ENCODE measurements around the gene CORO6. TPM values are rescaled to one million over a fixed set of nuclear protein-coding genes. Genes with fewer than 3 reads are reported as not detected.

Gene CORO6
- total RNA-seq, 1 donor from 2014 or later, result 22.0 TPM

- Histone ChIP-seq H3K4me1 (peaks cover 24 to 42% of the 10 kb centered on the region in 2 donors), H3K27ac (no peak overlapping the region), H3K9me3 (no peaks in the 10 kb centered on the region), H3K36me3 (peaks cover under 1 to 7% of the 10 kb centered on the region in 2 donors), H3K4me3 (peak overlapping the region in 1 of 2 donors; percentile 97), H3K27me3 (no peaks in the 10 kb centered on the region)
- no peak for TF ChIP-seq CTCF (IDR thresholded peaks at IDR 0.05)
- DNase-seq (ENCODE audit: low spot score in 2 of 2), result no peak
- intact Hi-C loops (cut with DNase I), result no loop called here
Observed at GRCh38 chr17:29586676-29587469, 35.8 kb downstream of the CORO6 start.

DNA sequence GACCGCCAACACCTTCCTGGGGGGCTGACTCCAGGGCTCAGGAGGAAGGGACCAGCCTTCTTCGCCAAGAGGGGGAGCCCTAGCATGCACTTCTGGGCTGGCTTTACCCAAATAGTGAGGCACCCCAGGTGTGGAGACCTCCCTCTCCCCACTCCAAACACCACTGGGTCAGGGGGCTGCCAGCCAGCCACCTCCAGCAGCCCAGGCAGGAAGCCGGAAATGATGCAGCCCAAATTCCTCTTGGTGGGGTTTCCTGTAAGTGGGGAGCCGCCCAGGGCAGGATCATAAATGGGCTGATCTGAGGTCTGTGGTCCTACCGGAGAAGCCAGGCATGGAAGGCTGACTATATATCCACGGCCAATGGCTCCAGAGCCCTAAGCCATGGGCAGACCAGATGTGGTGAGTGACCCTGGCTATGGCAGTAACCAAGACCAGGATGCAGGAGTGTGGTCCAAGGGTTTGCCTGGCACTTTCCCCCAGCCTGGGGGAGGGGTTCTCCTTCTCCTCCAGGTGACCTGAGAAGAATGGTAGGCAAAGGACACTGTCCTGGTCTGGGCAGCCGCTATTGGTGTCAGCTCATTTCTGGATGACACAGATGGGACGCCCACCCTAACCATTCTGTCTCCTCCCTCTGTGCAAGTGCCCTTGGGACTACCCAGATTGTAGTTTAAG, 37.5 kb downstream of the CORO6 start:
- no peaks in the 10 kb centered on the region for H3K9me3 ChIP-seq
- intact Hi-C loops (cut with DNase I), result no loop called here
- H3K4me1 ChIP-seq, result peaks cover 13 to 26% of the 10 kb centered on the region in 2 donors
- no peak for DNase-seq (ENCODE audit: low spot score in 2 of 2)
- H3K4me3 ChIP-seq, result no peak overlapping the region
- TF ChIP-seq CTCF (IDR thresholded peaks at IDR 0.05), result no peak
- peaks cover 12 to 18% of the 10 kb centered on the region in 2 donors for H3K36me3 ChIP-seq
- H3K27ac ChIP-seq, result peak overlapping the region in 1 of 2 donors; percentile 61
- no peaks in the 10 kb centered on the region for H3K27me3 ChIP-seq

DNA sequence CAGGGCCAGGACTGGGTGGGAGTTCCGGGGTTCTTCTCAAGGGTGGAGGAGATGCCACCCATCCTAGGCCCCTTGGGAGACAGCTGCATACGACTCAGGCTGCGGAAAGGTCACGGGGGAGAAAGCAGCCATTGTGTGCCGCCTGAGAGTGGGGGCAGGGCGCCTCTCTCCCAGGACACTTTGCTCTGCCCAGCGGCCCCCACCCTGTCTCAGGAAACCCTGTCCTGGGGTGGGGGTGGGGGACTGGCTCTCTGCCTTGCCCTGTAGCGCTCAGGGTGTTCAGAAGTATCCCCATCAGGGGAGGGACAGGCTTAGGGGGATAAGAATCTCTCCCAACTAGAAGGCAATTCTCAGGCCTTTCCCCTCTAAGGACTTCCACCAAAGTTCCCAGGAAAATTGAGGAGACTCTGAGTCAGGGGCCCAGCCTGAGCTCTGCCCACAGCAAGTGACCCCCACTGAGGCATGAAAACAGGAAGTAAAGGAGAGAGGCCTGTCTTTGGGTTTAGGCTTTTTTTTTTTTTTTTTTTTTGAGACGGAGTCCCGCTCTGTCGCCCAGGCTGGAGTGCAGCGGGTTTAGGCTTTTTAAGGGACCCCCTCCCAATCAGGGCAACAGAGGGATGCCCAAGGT, 38.1 kb downstream of the CORO6 start:
- Histone ChIP-seq H3K27me3 (no peaks in the 10 kb centered on the region), H3K9me3 (no peaks in the 10 kb centered on the region), H3K4me1 (peaks cover 7 to 20% of the 10 kb centered on the region in 2 donors), H3K27ac (peak overlapping the region in 1 of 2 donors; percentile 61), H3K4me3 (no peak overlapping the region), H3K36me3 (peaks cover 13 to 23% of the 10 kb centered on the region in 2 donors)
- intact Hi-C loops (cut with DNase I), result no loop called here
- TF ChIP-seq CTCF (IDR thresholded peaks at IDR 0.05), result no peak
- no peak for DNase-seq (ENCODE audit: low spot score in 2 of 2)

GRCh38 chr17:29583324-29584248, 39.1 kb downstream of the CORO6 start:
- Histone ChIP-seq H3K9me3 (no peaks in the 10 kb centered on the region), H3K4me3 (no peak overlapping the region), H3K27me3 (no peaks in the 10 kb centered on the region), H3K36me3 (peaks cover 15 to 27% of the 10 kb centered on the region in 2 donors), H3K27ac (no peak overlapping the region), H3K4me1 (peaks cover 7 to 18% of the 10 kb centered on the region in 2 donors)
- DNase-seq (ENCODE audit: low spot score in 2 of 2), result peak in 1 of 2 donors; percentile 61
- intact Hi-C loops (cut with DNase I), result no loop called here
- no peak for TF ChIP-seq CTCF (IDR thresholded peaks at IDR 0.05)

DNA sequence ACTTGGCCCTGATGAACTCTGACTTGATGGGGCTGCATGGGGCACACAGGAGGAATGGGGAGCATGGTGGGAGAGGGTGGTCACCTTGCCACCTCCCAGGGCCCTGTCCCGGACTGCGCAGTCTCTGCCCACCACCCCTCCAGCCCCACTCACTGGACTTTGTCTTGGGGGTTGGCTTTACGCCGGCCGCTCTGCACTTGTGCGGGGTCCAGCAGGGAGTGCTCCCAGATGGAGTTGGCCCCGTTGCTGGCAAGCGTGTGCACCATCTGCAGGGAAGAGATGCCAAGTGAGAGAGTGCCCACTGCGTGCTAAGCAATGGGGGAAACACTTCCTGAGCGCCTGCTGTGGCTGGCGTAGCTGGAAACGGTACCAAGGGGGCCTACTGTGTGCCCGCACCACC, 39.9 kb downstream of the CORO6 start:
- TF ChIP-seq CTCF (IDR thresholded peaks at IDR 0.05), result no peak
- Histone ChIP-seq H3K4me3 (no peak overlapping the region), H3K27me3 (no peaks in the 10 kb centered on the region), H3K27ac (no peak overlapping the region), H3K4me1 (peaks cover 3 to 10% of the 10 kb centered on the region in 2 donors), H3K9me3 (no peaks in the 10 kb centered on the region), H3K36me3 (peaks cover 15 to 32% of the 10 kb centered on the region in 2 donors)
- no peak for DNase-seq (ENCODE audit: low spot score in 2 of 2)
- intact Hi-C loops (cut with DNase I), result no loop called here

Measured in ascending aorta (tissue), 2 donors.